Cardiac muscle cell (in vitro differentiated cells and primary cell): ENCODE measurements around the gene FXYD4. TPM values are rescaled to one million over a fixed set of nuclear protein-coding genes. Genes with fewer than 3 reads are reported as not detected.

Source experiments
- DNase-seq, 2 donors: peaks; one replicate each; pipeline versions ENCODE4 v3.0.0 to v3.0.0-alpha.2; 2010 to 2017; ENCODE audit warnings: low read depth in 1 of 2, low spot score in 1 of 2
- H3K27ac ChIP-seq: fragments of 200-600 bp; sonication (generic); 2 replicates; pipeline ENCODE4 v1.5.1; 2016
- H3K27me3 ChIP-seq: fragments of 200-600 bp; sonication (generic); 2 replicates; pipeline ENCODE4 v1.6.0; 2016; ENCODE audit warnings: control low read depth
- H3K36me3 ChIP-seq: fragments of 200-600 bp; sonication (generic); 2 replicates; pipeline ENCODE4 v1.5.1; 2016; ENCODE audit warnings: control low read depth
- H3K4me1 ChIP-seq: fragments of 200-600 bp; sonication (generic); 2 replicates; pipeline ENCODE4 v1.8.1; 2017; ENCODE audit warnings: low read depth, mild to moderate bottlenecking, mixed run types
- H3K4me3 ChIP-seq: fragments of 200-600 bp; sonication (generic); 2 replicates; pipeline ENCODE4 v1.5.1; 2016; ENCODE audit warnings: mild to moderate bottlenecking
- H3K9me3 ChIP-seq: fragments of 200-600 bp; sonication (generic); 2 replicates; pipeline ENCODE4 v1.5.1; 2017; ENCODE audit warnings: low read depth, mild to moderate bottlenecking, control low read depth
- polyA plus RNA-seq: library from polyadenylated mRNA; unstranded; fragments of >200 nt; fragmentation: Nextera tagmentation; extraction: Ambion mirVana; gene quantifications from 2 replicates; pipeline ENCODE4 v1.2.1, GENCODE V29; 2016
- total RNA-seq: library from RNA; depleted of rRNA; stranded (reverse); fragments of >200 nt; gene quantifications from 2 replicates; pipeline ENCODE4 v1.2.3, GENCODE V29; 2016
- TF ChIP-seq, protein P1 (sequence below): IDR thresholded peaks from 2 replicates; pipeline ENCODE4 v1.5.1; 2012; ENCODE audit warnings: low read depth, mild to moderate bottlenecking, low read length

FXYD4 gene
- total and polyA plus RNA-seq, 2 experiments from 2014 or later, result not detected

GRCh38 chr10:43384252-43385221 lies 13.1 kb downstream of the FXYD4 start:
- Histone ChIP-seq H3K4me3 (no peak overlapping the region), H3K27ac (peak overlapping the region; percentile 6), H3K27me3 (no peaks in the 10 kb centered on the region), H3K4me1 (no peaks in the 10 kb centered on the region), H3K9me3 (no peaks in the 10 kb centered on the region), H3K36me3 (peaks cover 36% of the 10 kb centered on the region)
- no peak for DNase-seq
- TF ChIP-seq, protein P1, sequence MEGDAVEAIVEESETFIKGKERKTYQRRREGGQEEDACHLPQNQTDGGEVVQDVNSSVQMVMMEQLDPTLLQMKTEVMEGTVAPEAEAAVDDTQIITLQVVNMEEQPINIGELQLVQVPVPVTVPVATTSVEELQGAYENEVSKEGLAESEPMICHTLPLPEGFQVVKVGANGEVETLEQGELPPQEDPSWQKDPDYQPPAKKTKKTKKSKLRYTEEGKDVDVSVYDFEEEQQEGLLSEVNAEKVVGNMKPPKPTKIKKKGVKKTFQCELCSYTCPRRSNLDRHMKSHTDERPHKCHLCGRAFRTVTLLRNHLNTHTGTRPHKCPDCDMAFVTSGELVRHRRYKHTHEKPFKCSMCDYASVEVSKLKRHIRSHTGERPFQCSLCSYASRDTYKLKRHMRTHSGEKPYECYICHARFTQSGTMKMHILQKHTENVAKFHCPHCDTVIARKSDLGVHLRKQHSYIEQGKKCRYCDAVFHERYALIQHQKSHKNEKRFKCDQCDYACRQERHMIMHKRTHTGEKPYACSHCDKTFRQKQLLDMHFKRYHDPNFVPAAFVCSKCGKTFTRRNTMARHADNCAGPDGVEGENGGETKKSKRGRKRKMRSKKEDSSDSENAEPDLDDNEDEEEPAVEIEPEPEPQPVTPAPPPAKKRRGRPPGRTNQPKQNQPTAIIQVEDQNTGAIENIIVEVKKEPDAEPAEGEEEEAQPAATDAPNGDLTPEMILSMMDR, result no peak

- DNase-seq, result no peak
- no peak overlapping the region for H3K4me3 ChIP-seq
- peaks cover 44% of the 10 kb centered on the region for H3K36me3 ChIP-seq
- TF ChIP-seq, protein P1, result no peak
- H3K27ac ChIP-seq, result peak overlapping the region; percentile 6
- H3K9me3 ChIP-seq, result no peaks in the 10 kb centered on the region
- H3K4me1 ChIP-seq, result no peaks in the 10 kb centered on the region
- no peaks in the 10 kb centered on the region for H3K27me3 ChIP-seq
Measured at GRCh38 chr10:43385412-43386004, 14.1 kb downstream of the FXYD4 start.

- DNase-seq, result no peak
- H3K9me3 ChIP-seq, result no peaks in the 10 kb centered on the region
- H3K36me3 ChIP-seq, result peaks cover 48% of the 10 kb centered on the region
- H3K4me3 ChIP-seq, result no peak overlapping the region
- TF ChIP-seq, protein P1, result no peak
- peak overlapping the region; percentile 39 for H3K27ac ChIP-seq
- no peaks in the 10 kb centered on the region for H3K4me1 ChIP-seq
- no peaks in the 10 kb centered on the region for H3K27me3 ChIP-seq
Measured at GRCh38 chr10:43386549-43386948, 15.1 kb downstream of the FXYD4 start.

GRCh38 chr10:43386981-43387677 lies 15.7 kb downstream of the FXYD4 start:
- Histone ChIP-seq H3K27me3 (no peaks in the 10 kb centered on the region), H3K27ac (peak overlapping the region; percentile 17), H3K36me3 (peaks cover 53% of the 10 kb centered on the region), H3K4me1 (no peaks in the 10 kb centered on the region), H3K4me3 (no peak overlapping the region), H3K9me3 (no peaks in the 10 kb centered on the region)
- no peak for DNase-seq
- TF ChIP-seq, protein P1, result no peak

GRCh38 chr10:43387678-43388032 lies 16.2 kb downstream of the FXYD4 start:
- DNase-seq, result no peak

More at GRCh38 chr10:43387678-43388032, 16.2 kb downstream of the FXYD4 start:
- no peak overlapping the region for H3K27ac ChIP-seq
- TF ChIP-seq, protein P1, result no peak
- no peaks in the 10 kb centered on the region for H3K9me3 ChIP-seq
- H3K36me3 ChIP-seq, result peaks cover 56% of the 10 kb centered on the region
- no peaks in the 10 kb centered on the region for H3K27me3 ChIP-seq
- no peak overlapping the region for H3K4me3 ChIP-seq
- H3K4me1 ChIP-seq, result no peaks in the 10 kb centered on the region
